ENCODE measurements around the gene COL4A1.

Gene COL4A1

GRCh38 chr13:110166598-110166997, 140.4 kb downstream of the COL4A1 start:
- DNase-seq (ENCODE audit: low read depth in 3 of 3) = no peak

- no peak for DNase-seq (ENCODE audit: low read depth in 3 of 3)
Measured at GRCh38 chr13:110164706-110165105, 142.3 kb downstream of the COL4A1 start.

- DNase-seq (ENCODE audit: low read depth in 3 of 3) = no peak
Measured at GRCh38 chr13:110162866-110163658, 143.9 kb downstream of the COL4A1 start.

GRCh38 chr13:110162053-110162452, 144.9 kb downstream of the COL4A1 start:
- DNase-seq (ENCODE audit: low read depth in 3 of 3) = no peak

- no peak for DNase-seq (ENCODE audit: low read depth in 3 of 3)
Measured at GRCh38 chr13:110161112-110161882, 145.7 kb downstream of the COL4A1 start.

- no peak for DNase-seq (ENCODE audit: low read depth in 3 of 3)
Measured at GRCh38 chr13:110158226-110158625, 148.7 kb downstream of the COL4A1 start.

GRCh38 chr13:110157718-110158117, 149.2 kb downstream of the COL4A1 start:
- no peak for DNase-seq (ENCODE audit: low read depth in 3 of 3)

- DNase-seq (ENCODE audit: low read depth in 3 of 3) = no peak
Measured at GRCh38 chr13:110156301-110157049, 150.5 kb downstream of the COL4A1 start.

- DNase-seq (ENCODE audit: low read depth in 3 of 3) = no peak
Measured at GRCh38 chr13:110155072-110155471, 151.9 kb downstream of the COL4A1 start.

GRCh38 chr13:110154410-110154933, 152.5 kb downstream of the COL4A1 start:
- no peak for DNase-seq (ENCODE audit: low read depth in 3 of 3)

- no peak for DNase-seq (ENCODE audit: low read depth in 3 of 3)
Measured at GRCh38 chr13:110152351-110152750, 154.6 kb downstream of the COL4A1 start.

GRCh38 chr13:110151462-110151861, 155.5 kb downstream of the COL4A1 start:
- DNase-seq (ENCODE audit: low read depth in 3 of 3) = no peak

GRCh38 chr13:110150384-110151101, 156.4 kb downstream of the COL4A1 start:
- no peak for DNase-seq (ENCODE audit: low read depth in 3 of 3)

GRCh38 chr13:110149036-110149435, 157.9 kb downstream of the COL4A1 start:
- no peak for DNase-seq (ENCODE audit: low read depth in 3 of 3)

GRCh38 chr13:110140099-110140498, 166.9 kb downstream of the COL4A1 start:
- DNase-seq (ENCODE audit: low read depth in 3 of 3) = no peak

- no peak for DNase-seq (ENCODE audit: low read depth in 3 of 3)
Measured at GRCh38 chr13:110138700-110139036, 168.3 kb downstream of the COL4A1 start.

GRCh38 chr13:110138010-110138699, 168.8 kb downstream of the COL4A1 start:
- DNase-seq (ENCODE audit: low read depth in 3 of 3) = peak; percentile 38 to 78 (median 40)

- DNase-seq (ENCODE audit: low read depth in 3 of 3) = peak in 1 of 3 experiments; percentile 11
Measured at GRCh38 chr13:110137680-110138009, 169.3 kb downstream of the COL4A1 start.

- DNase-seq (ENCODE audit: low read depth in 3 of 3) = no peak
Measured at GRCh38 chr13:110136660-110137585, 170.0 kb downstream of the COL4A1 start.
